A549 (cell line): ENCODE results near the gene SLC15A3. TPM values are rescaled to one million over a fixed set of nuclear protein-coding genes. Genes with fewer than 3 reads are reported as not detected.

ENCODE experiments used
- ATAC-seq, 2 experiments: fragments of 200-7000 bp in 1 of 2; fragments of >200 bp in 1 of 2; cut with Nextera tagmentation in 1 of 2; cut with Tn5 transposase in 1 of 2; 3 replicates each; pipeline versions ENCODE4 v1.8.0 to v1.9.1; 2018 to 2020; ENCODE audit warnings: mild to moderate bottlenecking in 1 of 2, moderate library complexity in 1 of 2
- CTCF ChIA-PET: fragments of 300-600 bp; sonication (Branson Sonifier 250); formaldehyde crosslinking; extraction: SDS; loops from one replicate; lab custom pipeline; 2021; ENCODE audit warnings: antibody characterized with exemption, inconsistent platforms; lab: Yijun Ruan, JAX
- POLR2A ChIA-PET: fragments of 350-600 bp; formaldehyde crosslinking; extraction: SDS; loops from one replicate; lab custom pipeline; 2021; ENCODE audit warnings: antibody characterized with exemption, inconsistent platforms; lab: Yijun Ruan, JAX
- DNase-seq, 2 experiments: peaks; one replicate each; pipeline versions ENCODE4 v3.0.0 to v3.0.0-alpha.2; 2011 to 2016; ENCODE audit warnings: low read depth in 1 of 2, low spot score in 1 of 2
- FAIRE-seq: peaks from 2 replicates; lab custom pipeline; 2011; peaks lifted over from hg19 to GRCh38; lab: Jason Lieb, UNC
- H3K27ac ChIP-seq, 2 experiments: fragments of >200 bp; sonication (Bioruptor Twin); formaldehyde crosslinking; 3 replicates each; pipeline ENCODE4 v1.5.1; 2016 to 2017
- H3K4me1 ChIP-seq: fragments of >200 bp; sonication (Bioruptor Twin); formaldehyde crosslinking; 3 replicates; pipeline ENCODE4 v1.6.1; 2016
- H3K4me2 ChIP-seq: fragments of >200 bp; sonication (Bioruptor Twin); formaldehyde crosslinking; 3 replicates; pipeline ENCODE4 v1.6.1; 2016
- H3K4me3 ChIP-seq: fragments of >200 bp; sonication (Bioruptor Twin); formaldehyde crosslinking; 3 replicates; pipeline ENCODE4 v1.5.1; 2016
- H3K9me3 ChIP-seq: fragments of >200 bp; sonication (Bioruptor Twin); formaldehyde crosslinking; 3 replicates; pipeline ENCODE4 v1.6.1; 2016
- BHLHE40 ChIP-seq: IDR thresholded peaks from 2 replicates; pipeline ENCODE4 v1.6.1; 2012; ENCODE audit warnings: low read depth, low read length, inconsistent platforms
- CEBPB ChIP-seq, 2 experiments: fragments of >200 bp in 1 of 2; sonication (Bioruptor Twin) in 1 of 2; formaldehyde crosslinking in 1 of 2; IDR thresholded peaks; 2 replicates each; pipeline ENCODE4 v1.6.1; 2012 to 2016
- CHD2 ChIP-seq: fragments of 150-350 bp; IDR thresholded peaks from 2 replicates; pipeline ENCODE4 v1.6.1; 2014; ENCODE audit warnings: low read length; ENCODE audit not compliant: partially characterized antibody
- EHF ChIP-seq: fragments of 250-450 bp; sonication (Bioruptor Pico); IDR thresholded peaks from 2 replicates; pipeline ENCODE4 v1.5.0; 2020; ENCODE audit warnings: mild to moderate bottlenecking
- ESRRA ChIP-seq: fragments of 150-350 bp; IDR thresholded peaks from 2 replicates; pipeline ENCODE4 v1.6.1; 2014; ENCODE audit warnings: mild to moderate bottlenecking, low read length, borderline replicate concordance
- FOSB ChIP-seq: fragments of 250-450 bp; sonication (Bioruptor Pico); IDR thresholded peaks from 2 replicates; pipeline ENCODE4 v1.5.0; 2020; ENCODE audit warnings: mild to moderate bottlenecking, moderate library complexity
- FOSL2 ChIP-seq, 2 experiments: fragments of 450-650 bp in 1 of 2; fragments of >200 bp in 1 of 2; sonication (Bioruptor Twin) in 1 of 2; formaldehyde crosslinking; IDR thresholded peaks; 2 replicates each; pipeline versions ENCODE4 v1.5.0 to v1.6.1; 2016 to 2020; ENCODE audit warnings: mild to moderate bottlenecking in 1 of 2, moderate library complexity in 1 of 2
- GATA3 ChIP-seq: IDR thresholded peaks from 2 replicates; pipeline ENCODE4 v1.6.1; 2012; ENCODE audit warnings: borderline replicate concordance
- HDAC2 ChIP-seq: fragments of 200-600 bp; sonication (generic); IDR thresholded peaks from 2 replicates; pipeline ENCODE4 v1.6.1; 2016
- HEYL ChIP-seq: fragments of 250-450 bp; sonication (Bioruptor Pico); IDR thresholded peaks from 2 replicates; pipeline ENCODE4 v1.8.0; 2021; ENCODE audit warnings: mild to moderate bottlenecking, moderate library complexity
- HOXA7 ChIP-seq: fragments of 250-450 bp; sonication (Bioruptor Pico); IDR thresholded peaks from 2 replicates; pipeline ENCODE4 v1.5.0; 2020; ENCODE audit warnings: mild to moderate bottlenecking, moderate library complexity
- HOXB13 ChIP-seq: fragments of 250-450 bp; sonication (Bioruptor Pico); IDR thresholded peaks from 2 replicates; pipeline ENCODE4 v1.5.0; 2020; ENCODE audit warnings: low read depth, mild to moderate bottlenecking, moderate library complexity
- NR3C1 ChIP-seq: fragments of >200 bp; sonication (Bioruptor Twin); formaldehyde crosslinking; IDR thresholded peaks from 3 replicates; pipeline ENCODE4 v1.6.1; 2017
- PHF8 ChIP-seq: fragments of 200-600 bp; sonication (generic); IDR thresholded peaks from 2 replicates; pipeline ENCODE4 v1.6.1; 2016; ENCODE audit warnings: low read depth, mild to moderate bottlenecking, antibody characterized with exemption, moderate library complexity, borderline replicate concordance
- POLR2A ChIP-seq: IDR thresholded peaks from 2 replicates; pipeline ENCODE4 v1.6.1; 2012; ENCODE audit warnings: mild to moderate bottlenecking, low read length
- RARB ChIP-seq: fragments of 250-450 bp; sonication (Bioruptor Pico); IDR thresholded peaks from 2 replicates; pipeline ENCODE4 v1.8.0; 2021; ENCODE audit warnings: mild to moderate bottlenecking, moderate library complexity
- RFX5 ChIP-seq: fragments of 450-650 bp; IDR thresholded peaks from 2 replicates; pipeline ENCODE4 v1.7.1; 2014; ENCODE audit warnings: antibody characterized with exemption, mild to moderate bottlenecking, moderate library complexity
- SMC3 ChIP-seq: fragments of >200 bp; sonication (Bioruptor Twin); formaldehyde crosslinking; IDR thresholded peaks from 3 replicates; pipeline ENCODE4 v1.6.1; 2018; ENCODE audit warnings: inconsistent platforms
- TP53 ChIP-seq: fragments of 250-450 bp; sonication (Bioruptor Pico); IDR thresholded peaks from 2 replicates; pipeline ENCODE4 v1.5.0; 2021; ENCODE audit warnings: mild to moderate bottlenecking, moderate library complexity
- ZFP36 ChIP-seq: fragments of 450-650 bp; IDR thresholded peaks from 2 replicates; pipeline ENCODE4 v1.6.1; 2014; ENCODE audit warnings: borderline replicate concordance; ENCODE audit not compliant: partially characterized antibody
- ZNF302 ChIP-seq: fragments of 250-450 bp; sonication (Bioruptor Pico); IDR thresholded peaks from 2 replicates; pipeline ENCODE4 v1.9.0; 2021; ENCODE audit warnings: inconsistent platforms, mild to moderate bottlenecking, moderate library complexity
- ZSCAN20 ChIP-seq: fragments of 250-450 bp; sonication (Bioruptor Pico); IDR thresholded peaks from 2 replicates; pipeline ENCODE4 v1.8.0; 2022; ENCODE audit warnings: mild to moderate bottlenecking, moderate library complexity
- WGBS: methylation state at CpG from one replicate; pipeline ENCODE4 v1.1.6; 2017; ENCODE audit errors: missing lambda C conversion rate; 5-methylcytosine and 5-hydroxymethylcytosine counted together
- polyA plus RNA-seq, 4 experiments: library from polyadenylated mRNA; depleted of rRNA in 3 of 4; stranded (reverse); fragments of >200 nt; fragmentation: RNase III in 1 of 4; extraction: RNeasy Plus Mini Kit Qiagen cat#74134 plus additional on column Dnase treatment in 1 of 4; gene quantifications; 2 replicates in 3 of 4; 3 replicates in 1 of 4; pipeline ENCODE4 v1.2.3, GENCODE V29; 2011 to 2017
- TF ChIP-seq, protein P1 (sequence below): IDR thresholded peaks from 2 replicates; pipeline ENCODE4 v1.6.1; 2012
- TF ChIP-seq, protein P2 (sequence below): fragments of >200 bp; sonication (Bioruptor Twin); formaldehyde crosslinking; IDR thresholded peaks from 3 replicates; pipeline ENCODE4 v1.6.1; 2016
- TF ChIP-seq, protein P3 (sequence below): fragments of 250-450 bp; sonication (Bioruptor Pico); IDR thresholded peaks from 2 replicates; pipeline ENCODE4 v1.5.0; 2020; ENCODE audit warnings: low read depth, mild to moderate bottlenecking, moderate library complexity
- TF ChIP-seq, protein P4 (sequence below): fragments of 450-650 bp; IDR thresholded peaks from 2 replicates; pipeline ENCODE4 v1.6.1; 2014; ENCODE audit warnings: antibody characterized with exemption
- TF ChIP-seq, protein P5 (sequence below): fragments of >200 bp; sonication (Bioruptor Twin); formaldehyde crosslinking; IDR thresholded peaks from 3 replicates; pipeline ENCODE4 v1.5.1; 2016

SLC15A3 gene
- polyA plus RNA-seq, 2 of the 4 experiments (the other 2 are of a cell fraction), result not detected

DNA sequence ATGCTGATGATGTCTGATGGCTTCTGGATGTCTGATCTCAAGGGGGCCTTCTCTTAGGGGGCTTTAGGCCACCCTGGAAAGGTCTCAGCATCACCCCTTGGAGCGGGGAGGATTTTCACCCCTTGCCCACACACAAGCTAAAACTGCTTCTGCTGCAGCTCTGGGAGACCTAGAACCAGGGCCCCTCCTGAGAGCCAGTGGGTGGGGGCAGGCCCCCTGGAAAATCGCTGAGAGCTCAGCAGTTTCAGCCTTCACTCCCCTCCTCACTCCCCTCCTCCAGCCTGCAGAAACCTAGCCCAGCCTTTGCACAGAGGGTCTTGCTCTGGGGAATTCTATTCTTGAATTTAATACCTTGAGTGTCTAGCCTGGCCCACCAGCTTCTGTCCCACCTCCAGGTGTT lies 36.7 kb upstream of the SLC15A3 start:
- H3K27ac ChIP-seq, result no peak overlapping the region
- no peak overlapping the region for H3K4me3 ChIP-seq
- ATAC-seq (no peak), FAIRE-seq (no peak), DNase-seq (no peak)
- no peaks in the 10 kb centered on the region for H3K9me3 ChIP-seq
- TF ChIP-seq EHF (CRISPR knock-in tag), result no peak
- CTCF ChIA-PET, result interaction anchor here (0.9 kb wide), 1 partner anchor 9 kb away, joined by 6 read pairs; no protein-coding TSS in a partner anchor
- 0% methylated on average over 2 of the region's 2 CpGs for WGBS
- H3K4me2 ChIP-seq, result no peak overlapping the region
- peaks cover 6% of the 10 kb centered on the region; the same call in 1 of the 3 replicates for H3K4me1 ChIP-seq
- POLR2A ChIA-PET, result no interaction called here

DNA sequence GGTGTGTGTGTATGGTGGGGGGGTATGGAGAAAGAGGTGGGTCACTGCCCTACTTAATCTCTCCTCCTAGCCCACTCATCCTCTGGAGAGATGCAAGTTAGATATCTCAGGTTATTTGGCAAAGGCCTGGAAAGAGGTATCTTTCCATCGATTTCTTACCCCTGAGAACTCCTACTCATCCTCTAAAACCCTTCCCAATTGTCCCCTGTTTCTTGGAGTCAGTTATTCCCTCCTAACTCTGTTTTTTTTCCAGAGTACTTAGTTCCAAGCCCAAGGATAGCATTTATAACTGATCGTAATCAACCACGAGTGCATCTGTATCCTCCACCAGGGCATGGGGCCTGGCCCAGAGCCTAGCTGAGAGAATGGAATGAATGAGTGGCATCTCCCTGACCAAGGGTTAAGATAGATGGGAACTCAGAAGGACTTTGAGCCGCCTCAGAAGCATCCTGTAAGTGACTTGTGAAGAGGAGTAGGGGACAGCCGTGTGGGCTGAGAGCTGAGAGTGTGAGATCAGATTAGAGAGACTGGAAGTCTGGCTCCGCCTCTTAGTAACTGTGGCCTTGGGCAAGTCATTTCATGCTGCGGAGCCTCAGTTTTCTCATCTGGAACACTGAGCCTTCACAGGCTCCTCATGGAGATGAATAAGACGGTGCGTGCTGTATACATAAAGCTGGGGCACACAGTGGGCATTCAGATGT lies 35.8 kb upstream of the SLC15A3 start:
- H3K9me3 ChIP-seq, result no peaks in the 10 kb centered on the region
- peaks cover 6% of the 10 kb centered on the region; the same call in 1 of the 3 replicates for H3K4me1 ChIP-seq
- CTCF ChIA-PET, result interaction anchor here (0.6 to 0.9 kb wide), 2 partner anchors 9 to 11 kb away, joined by 3 to 6 read pairs; no protein-coding TSS in a partner anchor
- no peak overlapping the region for H3K4me3 ChIP-seq
- POLR2A ChIA-PET, result no interaction called here
- FAIRE-seq (no peak), DNase-seq (no peak), ATAC-seq (no peak)
- no peak overlapping the region for H3K27ac ChIP-seq
- WGBS, result 61% methylated on average over 9 of the region's 9 CpGs
- TF ChIP-seq, protein P1, sequence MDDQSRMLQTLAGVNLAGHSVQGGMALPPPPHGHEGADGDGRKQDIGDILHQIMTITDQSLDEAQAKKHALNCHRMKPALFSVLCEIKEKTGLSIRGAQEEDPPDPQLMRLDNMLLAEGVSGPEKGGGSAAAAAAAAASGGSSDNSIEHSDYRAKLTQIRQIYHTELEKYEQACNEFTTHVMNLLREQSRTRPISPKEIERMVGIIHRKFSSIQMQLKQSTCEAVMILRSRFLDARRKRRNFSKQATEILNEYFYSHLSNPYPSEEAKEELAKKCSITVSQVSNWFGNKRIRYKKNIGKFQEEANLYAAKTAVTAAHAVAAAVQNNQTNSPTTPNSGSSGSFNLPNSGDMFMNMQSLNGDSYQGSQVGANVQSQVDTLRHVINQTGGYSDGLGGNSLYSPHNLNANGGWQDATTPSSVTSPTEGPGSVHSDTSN, result no peak
- TF ChIP-seq GATA3, result no peak
- no peak for TF ChIP-seq CHD2
- TF ChIP-seq FOSL2 (IDR thresholded peaks at IDR 0.05), result no peak
- no peak for TF ChIP-seq FOSL2 (CRISPR knock-in tag; IDR thresholded peaks at IDR 0.05)
- no peak for TF ChIP-seq PHF8
- no peak for TF ChIP-seq CEBPB (IDR thresholded peaks at IDR 0.05)
- no peak for TF ChIP-seq ZNF302 (CRISPR knock-in tag)
- TF ChIP-seq BHLHE40, result no peak
- no peak for TF ChIP-seq RARB (CRISPR knock-in tag)
- TF ChIP-seq SMC3, result no peak
- TF ChIP-seq ESRRA, result no peak
- TF ChIP-seq HDAC2, result no peak
- TF ChIP-seq ZFP36, result no peak
- TF ChIP-seq ZSCAN20 (CRISPR knock-in tag), result no peak
- TF ChIP-seq HEYL, result no peak
- TF ChIP-seq HOXA7 (CRISPR knock-in tag), result no peak
- no peak for TF ChIP-seq FOSB (CRISPR knock-in tag)
- H3K4me2 ChIP-seq, result no peak overlapping the region

DNA sequence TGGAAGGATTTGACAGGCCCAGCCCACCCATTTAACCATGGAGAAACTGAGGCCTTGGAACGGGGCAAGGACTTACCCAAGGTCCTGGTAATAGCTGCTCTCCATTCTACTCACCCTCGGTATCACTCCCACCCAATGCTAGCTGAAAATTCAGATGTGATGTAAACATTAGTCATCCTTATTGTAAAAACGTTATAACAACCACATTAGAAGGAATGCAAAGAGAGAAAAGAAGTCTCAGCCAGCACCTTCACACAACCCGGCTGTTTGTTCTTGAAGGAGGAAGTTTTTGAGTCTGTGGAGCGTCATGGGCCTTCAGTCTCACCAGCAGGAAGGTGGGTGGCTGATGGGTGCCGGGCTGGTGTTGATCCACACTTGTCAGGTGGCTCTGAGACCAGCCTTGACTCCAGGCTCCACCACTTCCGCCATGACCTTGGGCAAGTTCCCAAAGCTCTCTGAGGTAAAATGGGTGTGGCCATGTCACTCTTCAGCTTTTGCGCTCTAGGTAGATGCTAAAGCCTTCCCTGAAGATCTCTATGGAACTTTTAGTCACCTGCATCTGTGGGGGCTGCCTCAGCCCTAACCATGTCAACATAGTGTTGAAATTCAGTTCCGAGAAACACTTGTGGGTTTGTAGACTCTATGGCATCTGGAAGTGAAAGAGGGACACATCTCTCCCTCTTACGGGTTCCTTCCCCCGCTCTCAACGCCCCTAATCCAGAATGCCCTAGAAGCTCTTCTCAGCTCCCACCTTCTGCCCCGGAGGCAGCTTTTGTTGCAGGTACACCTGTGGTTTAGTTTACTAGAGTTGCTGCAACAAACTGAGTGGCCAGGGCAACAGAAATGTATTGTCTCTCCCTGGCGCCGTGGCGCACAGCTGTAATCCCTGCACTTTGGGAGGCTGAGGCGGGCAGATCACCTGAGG lies 34.3 kb upstream of the SLC15A3 start:
- POLR2A ChIA-PET, result interaction anchor here (0.6 kb wide), 1 partner anchor 162 kb away, joined by 3 read pairs; no protein-coding TSS in a partner anchor
- H3K4me2 ChIP-seq, result no peak overlapping the region
- ATAC-seq, result no peak; a peak in 1 of 6 replicates

More for the DNA sequence above, 34.3 kb upstream of the SLC15A3 start:
- no peak for FAIRE-seq
- Histone ChIP-seq H3K9me3 (no peaks in the 10 kb centered on the region), H3K27ac (no peak overlapping the region), H3K4me1 (peaks cover 6% of the 10 kb centered on the region; the same call in 1 of the 3 replicates), H3K4me3 (no peak overlapping the region)
- CTCF ChIA-PET, result interaction anchor here (2.2 kb wide), 1 partner anchor 144 kb away, joined by 6 read pairs; no protein-coding TSS in a partner anchor
- WGBS, result 58% methylated on average over 14 of the region's 17 CpGs
- DNase-seq, result peak in 1 of 2 experiments; percentile 13
- TF ChIP-seq HOXA7 (CRISPR knock-in tag), result no peak
- TF ChIP-seq, protein P2, sequence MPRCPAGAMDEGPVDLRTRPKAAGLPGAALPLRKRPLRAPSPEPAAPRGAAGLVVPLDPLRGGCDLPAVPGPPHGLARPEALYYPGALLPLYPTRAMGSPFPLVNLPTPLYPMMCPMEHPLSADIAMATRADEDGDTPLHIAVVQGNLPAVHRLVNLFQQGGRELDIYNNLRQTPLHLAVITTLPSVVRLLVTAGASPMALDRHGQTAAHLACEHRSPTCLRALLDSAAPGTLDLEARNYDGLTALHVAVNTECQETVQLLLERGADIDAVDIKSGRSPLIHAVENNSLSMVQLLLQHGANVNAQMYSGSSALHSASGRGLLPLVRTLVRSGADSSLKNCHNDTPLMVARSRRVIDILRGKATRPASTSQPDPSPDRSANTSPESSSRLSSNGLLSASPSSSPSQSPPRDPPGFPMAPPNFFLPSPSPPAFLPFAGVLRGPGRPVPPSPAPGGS, result no peak
- TF ChIP-seq CHD2, result no peak
- no peak for TF ChIP-seq NR3C1
- TF ChIP-seq, protein P3, sequence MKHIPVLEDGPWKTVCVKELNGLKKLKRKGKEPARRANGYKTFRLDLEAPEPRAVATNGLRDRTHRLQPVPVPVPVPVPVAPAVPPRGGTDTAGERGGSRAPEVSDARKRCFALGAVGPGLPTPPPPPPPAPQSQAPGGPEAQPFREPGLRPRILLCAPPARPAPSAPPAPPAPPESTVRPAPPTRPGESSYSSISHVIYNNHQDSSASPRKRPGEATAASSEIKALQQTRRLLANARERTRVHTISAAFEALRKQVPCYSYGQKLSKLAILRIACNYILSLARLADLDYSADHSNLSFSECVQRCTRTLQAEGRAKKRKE, result no peak
- TF ChIP-seq POLR2A, result no peak
- no peak for TF ChIP-seq HOXB13
- TF ChIP-seq, protein P4, sequence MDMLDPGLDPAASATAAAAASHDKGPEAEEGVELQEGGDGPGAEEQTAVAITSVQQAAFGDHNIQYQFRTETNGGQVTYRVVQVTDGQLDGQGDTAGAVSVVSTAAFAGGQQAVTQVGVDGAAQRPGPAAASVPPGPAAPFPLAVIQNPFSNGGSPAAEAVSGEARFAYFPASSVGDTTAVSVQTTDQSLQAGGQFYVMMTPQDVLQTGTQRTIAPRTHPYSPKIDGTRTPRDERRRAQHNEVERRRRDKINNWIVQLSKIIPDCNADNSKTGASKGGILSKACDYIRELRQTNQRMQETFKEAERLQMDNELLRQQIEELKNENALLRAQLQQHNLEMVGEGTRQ, result no peak
- TF ChIP-seq, protein P5, sequence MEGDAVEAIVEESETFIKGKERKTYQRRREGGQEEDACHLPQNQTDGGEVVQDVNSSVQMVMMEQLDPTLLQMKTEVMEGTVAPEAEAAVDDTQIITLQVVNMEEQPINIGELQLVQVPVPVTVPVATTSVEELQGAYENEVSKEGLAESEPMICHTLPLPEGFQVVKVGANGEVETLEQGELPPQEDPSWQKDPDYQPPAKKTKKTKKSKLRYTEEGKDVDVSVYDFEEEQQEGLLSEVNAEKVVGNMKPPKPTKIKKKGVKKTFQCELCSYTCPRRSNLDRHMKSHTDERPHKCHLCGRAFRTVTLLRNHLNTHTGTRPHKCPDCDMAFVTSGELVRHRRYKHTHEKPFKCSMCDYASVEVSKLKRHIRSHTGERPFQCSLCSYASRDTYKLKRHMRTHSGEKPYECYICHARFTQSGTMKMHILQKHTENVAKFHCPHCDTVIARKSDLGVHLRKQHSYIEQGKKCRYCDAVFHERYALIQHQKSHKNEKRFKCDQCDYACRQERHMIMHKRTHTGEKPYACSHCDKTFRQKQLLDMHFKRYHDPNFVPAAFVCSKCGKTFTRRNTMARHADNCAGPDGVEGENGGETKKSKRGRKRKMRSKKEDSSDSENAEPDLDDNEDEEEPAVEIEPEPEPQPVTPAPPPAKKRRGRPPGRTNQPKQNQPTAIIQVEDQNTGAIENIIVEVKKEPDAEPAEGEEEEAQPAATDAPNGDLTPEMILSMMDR, result no peak
- no peak for TF ChIP-seq RFX5
- TF ChIP-seq TP53 (CRISPR knock-in tag), result no peak
- no peak for TF ChIP-seq SMC3
